Endothelial cell (in vitro differentiated cells): Measurements from ENCODE around the gene LYVE1. TPM values are rescaled to one million over a fixed set of nuclear protein-coding genes. Genes with fewer than 3 reads are reported as not detected.
"Not testable (repeated sequence)": the region's sequence is repeated elsewhere in the genome, so short reads cannot be mapped to it uniquely, and the experiment has no call there.

Experiments used
- DNase-seq: peaks from one replicate; pipeline ENCODE4 v3.0.0; 2021; ENCODE audit warnings: low spot score
- H3K27ac Mint-ChIP-seq: one replicate; pipeline ENCODE4 v1.8.0; 2021; ENCODE audit warnings: mixed read lengths, inconsistent platforms; ENCODE audit not compliant: unreplicated experiment
- H3K27me3 Mint-ChIP-seq: one replicate; pipeline ENCODE4 v1.8.0; 2021; ENCODE audit warnings: mild to moderate bottlenecking, moderate library complexity, mixed read lengths, inconsistent platforms; ENCODE audit not compliant: unreplicated experiment
- H3K36me3 Mint-ChIP-seq: one replicate; pipeline ENCODE4 v1.8.0; 2021; ENCODE audit warnings: mild to moderate bottlenecking, low read depth, mixed read lengths, inconsistent platforms; ENCODE audit not compliant: unreplicated experiment
- H3K4me1 Mint-ChIP-seq: one replicate; pipeline ENCODE4 v1.8.0; 2021; ENCODE audit warnings: mild to moderate bottlenecking, mixed read lengths, inconsistent platforms; ENCODE audit not compliant: unreplicated experiment
- H3K4me3 Mint-ChIP-seq: one replicate; pipeline ENCODE4 v1.8.0; 2021; ENCODE audit warnings: mild to moderate bottlenecking, mixed read lengths, inconsistent platforms; ENCODE audit not compliant: unreplicated experiment
- H3K9me3 Mint-ChIP-seq: one replicate; pipeline ENCODE4 v1.8.0; 2021; ENCODE audit warnings: mixed read lengths, inconsistent platforms; ENCODE audit not compliant: unreplicated experiment
- total RNA-seq: library from RNA; stranded (reverse); fragmentation: NEBNext Ultra II Directional; extraction: Animal tissue kit (Norgen Biotek cat#: 25700); gene quantifications from one replicate; pipeline ENCODE4 v1.2.1, GENCODE V29; 2021; ENCODE audit not compliant: unreplicated experiment
- TF ChIP-seq, protein P1 (sequence below): fragments of 200-600 bp; sonication (generic); IDR thresholded peaks from one replicate; pipeline ENCODE4 v1.5.0; 2021; ENCODE audit warnings: antibody characterized with exemption; ENCODE audit not compliant: unreplicated experiment

LYVE1 gene
- total RNA-seq, 1 donor from 2014 or later = not detected

GRCh38 chr11:10599388-10600175 is 31.1 kb upstream of the LYVE1 start:
- TF ChIP-seq, protein P1, sequence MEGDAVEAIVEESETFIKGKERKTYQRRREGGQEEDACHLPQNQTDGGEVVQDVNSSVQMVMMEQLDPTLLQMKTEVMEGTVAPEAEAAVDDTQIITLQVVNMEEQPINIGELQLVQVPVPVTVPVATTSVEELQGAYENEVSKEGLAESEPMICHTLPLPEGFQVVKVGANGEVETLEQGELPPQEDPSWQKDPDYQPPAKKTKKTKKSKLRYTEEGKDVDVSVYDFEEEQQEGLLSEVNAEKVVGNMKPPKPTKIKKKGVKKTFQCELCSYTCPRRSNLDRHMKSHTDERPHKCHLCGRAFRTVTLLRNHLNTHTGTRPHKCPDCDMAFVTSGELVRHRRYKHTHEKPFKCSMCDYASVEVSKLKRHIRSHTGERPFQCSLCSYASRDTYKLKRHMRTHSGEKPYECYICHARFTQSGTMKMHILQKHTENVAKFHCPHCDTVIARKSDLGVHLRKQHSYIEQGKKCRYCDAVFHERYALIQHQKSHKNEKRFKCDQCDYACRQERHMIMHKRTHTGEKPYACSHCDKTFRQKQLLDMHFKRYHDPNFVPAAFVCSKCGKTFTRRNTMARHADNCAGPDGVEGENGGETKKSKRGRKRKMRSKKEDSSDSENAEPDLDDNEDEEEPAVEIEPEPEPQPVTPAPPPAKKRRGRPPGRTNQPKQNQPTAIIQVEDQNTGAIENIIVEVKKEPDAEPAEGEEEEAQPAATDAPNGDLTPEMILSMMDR = no peak
- Mint-ChIP-seq H3K4me1 (peaks cover 13% of the 10 kb centered on the region), H3K36me3 (no peaks in the 10 kb centered on the region), H3K9me3 (no peaks in the 10 kb centered on the region), H3K27ac (no peak overlapping the region), H3K4me3 (no peak overlapping the region), H3K27me3 (peaks cover 7% of the 10 kb centered on the region)
- no peak for DNase-seq

DNA sequence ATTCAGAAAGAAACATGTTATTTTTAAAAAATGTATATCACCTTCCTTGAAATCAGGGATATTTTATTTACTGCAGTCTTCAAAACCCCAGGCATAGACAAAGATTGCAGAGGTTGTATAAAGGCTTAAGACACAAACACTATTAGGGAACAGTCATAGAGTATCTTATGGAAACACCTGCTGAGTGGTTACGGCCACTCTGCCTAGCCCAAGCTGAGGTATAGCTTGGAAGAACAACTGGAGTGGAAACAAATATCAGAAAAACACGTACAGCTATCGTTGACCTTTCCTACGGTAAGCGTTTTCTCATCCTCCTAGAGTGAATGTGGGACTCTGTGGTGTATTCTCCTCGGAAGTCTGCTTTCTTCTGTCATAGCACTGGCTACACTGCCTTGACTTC is 30.4 kb upstream of the LYVE1 start:
- no peak overlapping the region for H3K27ac Mint-ChIP-seq
- DNase-seq = no peak
- no peaks in the 10 kb centered on the region for H3K36me3 Mint-ChIP-seq
- peaks cover 9% of the 10 kb centered on the region for H3K4me1 Mint-ChIP-seq
- no peaks in the 10 kb centered on the region for H3K9me3 Mint-ChIP-seq
- peaks cover 7% of the 10 kb centered on the region for H3K27me3 Mint-ChIP-seq
- no peak overlapping the region for H3K4me3 Mint-ChIP-seq
- TF ChIP-seq, protein P1 = no peak

GRCh38 chr11:10597877-10598351 is 29.4 kb upstream of the LYVE1 start:
- no peak overlapping the region for H3K4me3 Mint-ChIP-seq
- no peaks in the 10 kb centered on the region for H3K36me3 Mint-ChIP-seq
- peaks cover 9% of the 10 kb centered on the region for H3K4me1 Mint-ChIP-seq
- TF ChIP-seq, protein P1 = no peak
- H3K27me3 Mint-ChIP-seq = peaks cover 5% of the 10 kb centered on the region
- DNase-seq = no peak
- H3K9me3 Mint-ChIP-seq = no peaks in the 10 kb centered on the region
- no peak overlapping the region for H3K27ac Mint-ChIP-seq

GRCh38 chr11:10595840-10596239 is 27.4 kb upstream of the LYVE1 start:
- H3K4me3 Mint-ChIP-seq, H3K9me3 Mint-ChIP-seq, H3K27ac Mint-ChIP-seq, H3K36me3 Mint-ChIP-seq, DNase-seq, H3K27me3 Mint-ChIP-seq: not testable (repeated sequence)
- peaks cover 13% of the 10 kb centered on the region for H3K4me1 Mint-ChIP-seq

- no peaks in the 10 kb centered on the region for H3K36me3 Mint-ChIP-seq
- TF ChIP-seq, protein P1 = no peak
- peaks cover 22% of the 10 kb centered on the region for H3K4me1 Mint-ChIP-seq
- DNase-seq = no peak
- H3K27ac Mint-ChIP-seq = no peak overlapping the region
- no peaks in the 10 kb centered on the region for H3K27me3 Mint-ChIP-seq
- no peaks in the 10 kb centered on the region for H3K9me3 Mint-ChIP-seq
- H3K4me3 Mint-ChIP-seq = no peak overlapping the region
These were observed 25.9 kb upstream of the LYVE1 start for GRCh38 chr11:10594407-10594806.
